Stimulated activated CD4-positive, alpha-beta T cell treated with anti-CD3 and anti-CD28 coated beads, TNF-alpha, amount 100 ng/mL, for 24 hours (primary cell): ENCODE measurements around the gene BOLA1.
"Not testable (repeated sequence)": the region's sequence is repeated elsewhere in the genome, so short reads cannot be mapped to it uniquely, and the experiment has no call there.

Experiments used
- DNase-seq, 3 experiments: peaks; one replicate each; pipeline ENCODE4 v3.0.0-alpha.2; 2020; ENCODE audit warnings: low read depth in 3 of 3

BOLA1 gene

DNA sequence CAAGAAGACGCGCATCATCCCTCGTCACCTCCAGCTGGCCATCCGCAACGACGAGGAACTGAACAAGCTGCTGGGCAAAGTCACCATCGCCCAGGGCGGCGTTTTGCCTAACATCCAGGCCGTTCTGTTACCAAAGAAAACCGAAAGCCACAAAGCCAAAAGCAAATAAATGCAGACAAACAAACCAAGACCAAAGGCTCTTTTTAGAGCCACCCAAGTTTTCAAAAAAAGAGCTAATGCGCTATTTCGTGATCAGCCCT is 12.2 kb upstream of the BOLA1 start:
- DNase-seq: not testable (repeated sequence)

- peak; percentile 47 to 65 (median 64) for DNase-seq
These were observed 11.7 kb upstream of the BOLA1 start for GRCh38 chr1:149887456-149888246.

DNA sequence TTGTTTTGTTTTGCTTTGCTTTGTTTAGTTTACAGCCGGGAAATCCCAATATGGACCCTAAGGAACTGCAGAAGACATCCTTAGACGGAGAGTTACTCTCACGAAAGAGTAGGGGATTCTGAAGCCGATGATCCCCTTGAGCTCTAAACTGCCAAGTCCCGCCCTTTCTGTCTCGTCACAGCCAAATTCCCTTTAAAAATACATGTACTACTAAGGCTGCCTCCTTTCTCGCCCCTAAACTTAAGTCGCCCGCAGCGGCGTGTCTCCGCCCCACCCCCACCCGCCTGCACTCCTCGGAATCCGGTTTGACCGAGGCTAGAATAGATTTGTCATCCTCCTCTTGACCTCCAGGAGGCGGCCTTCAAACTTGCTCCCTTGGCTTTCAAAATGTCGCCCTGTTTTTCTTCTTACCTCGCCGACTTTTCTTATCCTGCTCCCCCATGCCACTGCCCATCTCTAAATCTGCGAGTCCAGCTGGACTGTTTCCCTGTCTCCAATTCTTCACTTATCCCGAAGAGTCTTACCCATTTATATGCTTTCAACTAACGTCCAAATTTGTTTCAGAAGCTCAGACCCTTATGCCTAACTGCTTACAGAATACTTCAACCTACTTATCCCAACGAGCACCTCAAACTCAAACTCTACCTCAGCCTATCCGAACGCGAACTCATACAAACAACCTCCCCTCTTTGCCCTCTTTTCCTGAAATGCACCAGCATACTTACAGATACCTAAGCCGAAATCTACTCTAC is 10.9 kb upstream of the BOLA1 start:
- DNase-seq: peak; percentile 50 to 81 (median 59)

DNA sequence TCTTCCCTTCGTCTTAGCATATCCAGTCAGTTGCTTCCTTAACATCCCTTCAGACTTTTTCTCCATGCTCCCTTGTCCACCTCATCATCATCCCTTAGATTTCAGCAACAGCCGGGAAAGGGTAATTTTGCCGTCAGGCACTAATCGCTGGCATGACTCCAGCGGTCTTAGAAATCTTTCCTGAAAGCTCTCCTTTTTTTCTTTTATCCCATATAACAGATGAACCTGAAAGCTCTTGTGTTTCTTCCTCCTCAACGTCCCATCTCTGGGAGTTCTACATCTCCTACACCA is 10.4 kb upstream of the BOLA1 start:
- DNase-seq: no peak

DNA sequence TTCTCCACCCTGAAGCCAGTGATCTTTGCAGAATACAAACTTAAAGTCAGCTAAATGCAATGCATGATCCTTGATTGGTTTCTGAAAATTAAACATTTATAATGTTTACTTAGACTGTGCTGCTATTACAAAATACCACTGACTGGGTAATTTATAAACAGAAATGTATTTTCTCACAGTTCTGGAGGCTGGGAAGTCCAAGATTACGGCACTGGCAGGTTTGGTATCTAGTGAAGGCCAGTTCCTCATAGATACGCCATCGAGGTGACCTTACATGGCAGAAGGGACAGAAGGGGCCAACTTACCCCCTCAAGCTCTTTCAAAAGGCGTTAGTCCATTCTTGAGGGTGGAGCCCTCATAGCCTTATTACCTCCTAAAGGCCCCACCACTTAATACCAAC is 2.8 kb upstream of the BOLA1 start:
- no peak for DNase-seq

GRCh38 chr1:149903836-149904491 is 4.6 kb downstream of the BOLA1 start:
- DNase-seq: no peak

GRCh38 chr1:149906570-149907075 is 7.3 kb downstream of the BOLA1 start:
- DNase-seq: no peak

GRCh38 chr1:149914545-149914944 is 15.2 kb downstream of the BOLA1 start:
- DNase-seq: no peak

GRCh38 chr1:149915429-149916192 is 16.2 kb downstream of the BOLA1 start:
- DNase-seq: no peak

GRCh38 chr1:149916193-149916897 is 17.0 kb downstream of the BOLA1 start:
- DNase-seq: no peak

DNA sequence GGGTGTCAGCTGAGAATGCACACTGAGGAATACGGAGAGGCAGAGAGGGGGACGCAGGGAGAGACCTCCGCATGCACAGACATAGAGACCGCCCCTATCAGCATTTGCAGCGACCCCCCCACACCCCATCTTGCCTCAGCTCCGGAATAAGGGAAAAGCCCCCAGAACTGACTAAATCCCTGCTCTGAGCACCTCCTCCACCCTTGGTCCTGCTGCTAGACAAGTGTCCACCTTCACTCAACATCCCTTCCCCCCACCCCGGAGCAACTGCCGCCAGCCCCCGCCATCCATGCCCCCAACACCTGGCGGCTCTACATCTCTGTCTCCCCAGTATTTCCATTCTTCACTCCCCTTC is 17.5 kb downstream of the BOLA1 start:
- no peak for DNase-seq

GRCh38 chr1:149917571-149918144 is 18.3 kb downstream of the BOLA1 start, which contains the start of gene SV2A:
TSS of gene SV2A (minus strand) at chr1:149917844. CDS start at chr1:149913840, 4,004 bp downstream.
- peak in 2 of 3 experiments; percentile 21 to 46 for DNase-seq

GRCh38 chr1:149923626-149924025 is 24.3 kb downstream of the BOLA1 start:
- DNase-seq: no peak

DNA sequence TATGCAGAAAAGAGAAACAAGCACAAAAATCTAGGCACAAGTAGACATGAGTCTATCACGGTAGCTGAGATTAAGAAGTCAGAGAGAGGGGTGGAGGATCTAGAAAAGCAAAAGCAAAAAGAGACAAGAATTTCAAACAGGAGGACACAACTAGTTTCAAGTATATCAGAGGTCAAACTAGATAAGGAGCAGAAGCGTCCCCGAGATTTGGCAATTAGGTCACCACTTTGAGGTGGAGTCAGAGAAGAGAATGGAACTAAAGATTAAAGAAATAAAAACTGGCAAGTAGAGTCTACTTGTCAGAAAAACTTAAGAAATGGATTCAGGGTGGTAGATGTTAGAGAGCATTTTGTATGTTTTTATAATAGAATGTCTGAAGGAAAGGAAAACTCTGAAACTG is 26.0 kb downstream of the BOLA1 start:
- DNase-seq: no peak

DNA sequence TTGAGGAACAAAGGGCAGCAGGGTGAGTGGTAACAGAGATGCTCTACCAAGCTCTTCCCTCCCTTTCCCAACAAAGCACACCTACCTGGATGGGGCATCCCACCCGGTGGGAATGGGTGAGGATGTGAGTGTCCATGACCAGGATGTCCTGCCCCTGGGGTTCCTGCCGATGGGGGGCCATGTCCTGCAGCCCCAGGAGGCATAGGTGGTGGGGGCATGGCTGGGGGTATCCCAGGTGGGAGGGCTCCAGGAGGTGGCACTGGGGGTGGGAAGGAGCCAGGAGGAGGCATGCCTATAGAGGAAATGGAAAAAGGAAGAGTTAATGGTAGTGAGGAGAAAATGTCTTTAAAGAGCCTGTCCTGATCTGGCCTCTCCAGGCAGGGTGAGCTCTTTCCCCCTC is 26.4 kb downstream of the BOLA1 start:
- DNase-seq: no peak

DNA sequence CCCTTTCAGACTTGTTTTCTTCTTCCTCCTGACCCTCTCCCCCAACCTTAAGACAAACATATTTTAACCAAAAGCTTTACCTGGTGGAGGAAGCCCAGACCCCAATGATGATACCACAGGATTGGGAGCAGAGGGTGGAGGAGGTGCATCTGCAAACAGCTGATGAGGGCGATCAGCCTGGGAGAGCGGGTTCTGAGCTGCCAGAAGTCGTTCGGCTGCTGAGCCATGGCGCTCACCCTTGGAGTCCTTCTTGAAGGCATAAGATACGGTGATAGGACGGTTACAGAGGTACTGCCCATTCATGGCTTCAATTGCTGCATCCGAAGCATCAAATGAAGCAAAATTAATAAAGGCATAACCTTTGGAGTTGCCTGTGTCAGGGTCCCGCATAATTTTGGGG is 26.9 kb downstream of the BOLA1 start:
- DNase-seq: no peak

- no peak for DNase-seq
These were observed 27.7 kb downstream of the BOLA1 start for GRCh38 chr1:149927056-149927562.

- peak; percentile 90 to 94 (median 91) for DNase-seq
These were observed 28.4 kb downstream of the BOLA1 start, which contains the start of gene SF3B4 for GRCh38 chr1:149927563-149928400. TSS of gene SF3B4 (minus strand) at chr1:149927803. CDS start at chr1:149927759, 44 bp downstream.

GRCh38 chr1:149928401-149928724 is 29.0 kb downstream of the BOLA1 start:
- no peak for DNase-seq

GRCh38 chr1:149929856-149930255 is 30.5 kb downstream of the BOLA1 start:
- no peak for DNase-seq
